HepG2 (cell line): Measurements from ENCODE around the gene CRYAB. TPM values are rescaled to one million over a fixed set of nuclear protein-coding genes. Genes with fewer than 3 reads are reported as not detected.

Experiments
- AKNA ChIP-seq: sonication (generic); formaldehyde crosslinking; IDR thresholded peaks from 2 replicates; pipeline ENCODE4 v1.4.0; 2020; ENCODE audit warnings: missing genetic modification reagents, borderline replicate concordance
- BRD4 ChIP-seq: sonication (generic); formaldehyde crosslinking; IDR thresholded peaks from 2 replicates; pipeline ENCODE4 v1.4.0; 2020; ENCODE audit warnings: missing genetic modification reagents
- CEBPZ ChIP-seq: IDR thresholded peaks from 2 replicates; pipeline ENCODE4 v1.6.1; 2012; ENCODE audit warnings: low read length, improper control_type of control experiment
- CHCHD3 ChIP-seq: sonication (generic); formaldehyde crosslinking; IDR thresholded peaks from 2 replicates; pipeline ENCODE4 v1.8.0; 2022; ENCODE audit warnings: mild to moderate bottlenecking, missing genetic modification reagents, moderate library complexity
- CSRNP1 ChIP-seq: sonication (generic); formaldehyde crosslinking; IDR thresholded peaks from 2 replicates; pipeline ENCODE4 v1.8.1; 2023; ENCODE audit warnings: mild to moderate bottlenecking, missing genetic modification reagents
- FIP1L1 ChIP-seq: fragments of 200-400 bp; formaldehyde crosslinking; IDR thresholded peaks from 2 replicates; pipeline ENCODE4 v1.6.1; 2018; ENCODE audit warnings: low read depth, mild to moderate bottlenecking, low read length, moderate library complexity, borderline replicate concordance; ENCODE audit not compliant: insufficient read depth
- GABPB1 ChIP-seq: IDR thresholded peaks from 2 replicates; pipeline ENCODE4 v1.6.1; 2016; ENCODE audit warnings: mild to moderate bottlenecking, missing genetic modification reagents, moderate library complexity, missing compliant biosample characterization
- HNRNPLL ChIP-seq: fragments of 200-400 bp; formaldehyde crosslinking; IDR thresholded peaks from 2 replicates; pipeline ENCODE4 v1.6.1; 2017; ENCODE audit warnings: mild to moderate bottlenecking, low read depth, low read length; ENCODE audit not compliant: poor library complexity, severe bottlenecking
- NR1H2 ChIP-seq: sonication (generic); formaldehyde crosslinking; IDR thresholded peaks from 2 replicates; pipeline ENCODE4 v1.8.1; 2022; ENCODE audit warnings: low read depth, missing genetic modification reagents, borderline replicate concordance
- RARG ChIP-seq: sonication (generic); formaldehyde crosslinking; IDR thresholded peaks from 2 replicates; pipeline ENCODE4 v1.4.0; 2020; ENCODE audit warnings: low read depth, mild to moderate bottlenecking, missing genetic modification reagents
- RNF2 ChIP-seq: fragments of 450-650 bp; conservative IDR thresholded peaks from 2 replicates; pipeline ENCODE4 v1.6.1; 2016; ENCODE audit warnings: low read depth
- RORA ChIP-seq: sonication (generic); formaldehyde crosslinking; IDR thresholded peaks from 2 replicates; pipeline ENCODE4 v1.5.0; 2020; ENCODE audit warnings: mild to moderate bottlenecking, missing genetic modification reagents, moderate library complexity
- SP2 ChIP-seq: sonication (generic); formaldehyde crosslinking; IDR thresholded peaks from 2 replicates; pipeline ENCODE4 v1.5.1; 2020; ENCODE audit warnings: mild to moderate bottlenecking, missing genetic modification reagents
- ZNF574 ChIP-seq: sonication (generic); formaldehyde crosslinking; IDR thresholded peaks from 2 replicates; pipeline ENCODE4 v1.4.0; 2020; ENCODE audit warnings: missing genetic modification reagents
- ZNF768 ChIP-seq: sonication (generic); formaldehyde crosslinking; IDR thresholded peaks from 2 replicates; pipeline ENCODE4 v1.4.0; 2020; ENCODE audit warnings: missing genetic modification reagents
- polyA plus RNA-seq, 8 experiments: library from polyadenylated mRNA; depleted of rRNA in 3 of 8; stranded (reverse) in 7 of 8; unstranded in 1 of 8; fragments of >200 nt; fragmentation: Illumina TruSeq in 4 of 8; extraction: Trizol in 4 of 8; gene quantifications; 2 replicates each; pipeline versions ENCODE4 v1.2.1 to v1.2.3, GENCODE V29; 2011 to 2016; ENCODE audit warnings: low read depth in 4 of 8, missing spikeins in 1 of 8, mixed read lengths in 1 of 8; ENCODE audit not compliant: insufficient read depth in 1 of 8
- total RNA-seq, 5 experiments: library from RNA; depleted of rRNA; stranded (reverse); fragments of >200 nt; fragmentation: Illumina TruSeq; extraction: Trizol; gene quantifications; 2 replicates each; pipeline ENCODE4 v1.2.3, GENCODE V29; 2016; ENCODE audit warnings: low read depth in 1 of 5

Gene CRYAB
- total and polyA plus RNA-seq, 2 of the 13 experiments (the other 11 are each of a cell fraction or from before 2014, with no cell fraction given), result 0.55 to 1.1 TPM

GRCh38 chr11:111878849-111879636 is 32.5 kb downstream of the CRYAB start, which contains the start of the genes CFAP68 and FDXACB1 (continued):
- TF ChIP-seq ZNF574 (CRISPR knock-in tag) (peak; percentile 95), AKNA (no peak), BRD4 (CRISPR knock-in tag) (peak; percentile 74; the same call in 1 of the 2 replicates), FIP1L1 (no peak), CHCHD3 (CRISPR knock-in tag) (no peak), HNRNPLL (peak; percentile 78), RARG (CRISPR knock-in tag) (no peak), CSRNP1 (CRISPR knock-in tag) (peak; percentile 88; the same call in 1 of the 2 replicates), NR1H2 (CRISPR knock-in tag) (no peak), CEBPZ (no peak), RNF2 (no peak), ZNF768 (CRISPR knock-in tag) (peak; percentile 97), RORA (CRISPR knock-in tag) (no peak), SP2 (CRISPR knock-in tag) (peak; percentile 57), GABPB1 (CRISPR knock-in tag) (peak; percentile 99)
